ENCODE measurements around the gene TMEM145. TPM values are rescaled to one million over a fixed set of nuclear protein-coding genes. Genes with fewer than 3 reads are reported as not detected.
"Not testable (repeated sequence)": the region's sequence is repeated elsewhere in the genome, so short reads cannot be mapped to it uniquely, and the experiment has no call there.

The TMEM145 gene
- total RNA-seq, result 0.78 and 0.82 TPM in 2 replicates

GRCh38 chr19:42313096-42313839 lies at the start of gene TMEM145:
TMEM145 (plus strand) TSS chr19:42313309; CDS start chr19:42313377, 68 bp downstream.
- H3K9me3 Mint-ChIP-seq, result no peaks in the 10 kb centered on the region
- intact Hi-C loops (cut with micrococcal nuclease), result no loop called here

GRCh38 chr19:42266105-42266504 lies 47.0 kb upstream of the TMEM145 start:
- intact Hi-C loops (cut with micrococcal nuclease); H3K27me3 Mint-ChIP-seq; H3K36me3 Mint-ChIP-seq (ENCODE audit: low read depth); H3K27ac Mint-ChIP-seq; DNase-seq; H3K9me3 Mint-ChIP-seq; H3K4me3 Mint-ChIP-seq: not testable (repeated sequence)
- peaks cover 24% of the 10 kb centered on the region for H3K4me1 Mint-ChIP-seq

More at GRCh38 chr19:42313096-42313839, at the start of gene TMEM145:
- DNase-seq, result peak; percentile 82
- H3K27ac Mint-ChIP-seq, result no peak within 1 kb of the TSS
- H3K4me1 Mint-ChIP-seq, result peaks cover 18% of the 10 kb centered on the region
- H3K27me3 Mint-ChIP-seq, result peaks cover 42% of the 10 kb centered on the region
- no peaks in the 10 kb centered on the region for H3K36me3 Mint-ChIP-seq (ENCODE audit: low read depth)
- H3K4me3 Mint-ChIP-seq, result peak within 1 kb of the TSS; percentile 81

GRCh38 chr19:42266928-42267603 lies 46.0 kb upstream of the TMEM145 start:
- H3K9me3 Mint-ChIP-seq; intact Hi-C loops (cut with micrococcal nuclease); H3K4me3 Mint-ChIP-seq; H3K27ac Mint-ChIP-seq; DNase-seq; H3K27me3 Mint-ChIP-seq; H3K36me3 Mint-ChIP-seq (ENCODE audit: low read depth): not testable (repeated sequence)
- H3K4me1 Mint-ChIP-seq, result peaks cover 30% of the 10 kb centered on the region

- intact Hi-C loops (cut with micrococcal nuclease), result loop anchor here (1.0 kb wide), 3 partner anchors 12 to 50 kb away; partner anchors contain the start of genes DEDD2, ERF and GSK3A
- Mint-ChIP-seq H3K27ac (no peak overlapping the region), H3K9me3 (no peaks in the 10 kb centered on the region), H3K27me3 (no peaks in the 10 kb centered on the region), H3K4me1 (peaks cover 30% of the 10 kb centered on the region), H3K36me3 (ENCODE audit: low read depth) (peaks cover 5% of the 10 kb centered on the region), H3K4me3 (no peak overlapping the region)
- no peak for DNase-seq
Measured at GRCh38 chr19:42267644-42268141, 45.4 kb upstream of the TMEM145 start.

- Mint-ChIP-seq H3K4me3 (no peak overlapping the region), H3K27me3 (no peaks in the 10 kb centered on the region), H3K4me1 (peaks cover 30% of the 10 kb centered on the region), H3K9me3 (no peaks in the 10 kb centered on the region), H3K27ac (no peak overlapping the region), H3K36me3 (ENCODE audit: low read depth) (peaks cover 6% of the 10 kb centered on the region)
- peak; percentile 100 for DNase-seq
- intact Hi-C loops (cut with micrococcal nuclease), result loop anchor here (1.0 kb wide), 3 partner anchors 13 to 51 kb away; partner anchors contain the start of genes DEDD2, ERF and GSK3A
Measured at GRCh38 chr19:42268142-42268703, 44.9 kb upstream of the TMEM145 start.

- Mint-ChIP-seq H3K9me3 (no peaks in the 10 kb centered on the region), H3K27ac (peak within 1 kb of the TSS; percentile 99)
Measured at GRCh38 chr19:42268704-42269477, 44.2 kb upstream of the TMEM145 start, which contains the start of gene CIC. CIC (plus strand) TSS chr19:42269252; CDS start chr19:42271784, 2,532 bp downstream.

GRCh38 chr19:42269478-42270345 lies 43.4 kb upstream of the TMEM145 start:
- no peak overlapping the region for H3K4me3 Mint-ChIP-seq

More at GRCh38 chr19:42268704-42269477, 44.2 kb upstream of the TMEM145 start, which contains the start of gene CIC:
- no peak within 1 kb of the TSS for H3K4me3 Mint-ChIP-seq
- peak; percentile 100 for DNase-seq
- H3K36me3 Mint-ChIP-seq (ENCODE audit: low read depth), result peaks cover 13% of the 10 kb centered on the region
- no peaks in the 10 kb centered on the region for H3K27me3 Mint-ChIP-seq
- peaks cover 30% of the 10 kb centered on the region for H3K4me1 Mint-ChIP-seq
- intact Hi-C loops (cut with micrococcal nuclease), result loop anchor here (1.0 kb wide), 3 partner anchors 14 to 52 kb away; partner anchors contain the start of genes DEDD2, ERF and GSK3A

GRCh38 chr19:42270346-42271044 lies 42.6 kb upstream of the TMEM145 start:
- H3K36me3 Mint-ChIP-seq (ENCODE audit: low read depth), result peaks cover 25% of the 10 kb centered on the region
- H3K9me3 Mint-ChIP-seq, result no peaks in the 10 kb centered on the region
- peak overlapping the region; percentile 99 for H3K27ac Mint-ChIP-seq
- no peaks in the 10 kb centered on the region for H3K27me3 Mint-ChIP-seq
- H3K4me1 Mint-ChIP-seq, result peaks cover 39% of the 10 kb centered on the region
- intact Hi-C loops (cut with micrococcal nuclease), result loop anchor here (1.0 kb wide), 1 partner anchor 10 kb away; no protein-coding TSS in a partner anchor
- DNase-seq, result peak; percentile 90
- no peak overlapping the region for H3K4me3 Mint-ChIP-seq

More at GRCh38 chr19:42269478-42270345, 43.4 kb upstream of the TMEM145 start:
- Mint-ChIP-seq H3K27ac (peak overlapping the region; percentile 99), H3K36me3 (ENCODE audit: low read depth) (peaks cover 19% of the 10 kb centered on the region), H3K4me1 (peaks cover 32% of the 10 kb centered on the region), H3K9me3 (no peaks in the 10 kb centered on the region), H3K27me3 (no peaks in the 10 kb centered on the region)
- DNase-seq, result peak; percentile 74
- intact Hi-C loops (cut with micrococcal nuclease), result loop anchor here (1.0 kb wide), 1 partner anchor 11 kb away; no protein-coding TSS in a partner anchor

GRCh38 chr19:42271045-42271419 lies 42.1 kb upstream of the TMEM145 start:
- Mint-ChIP-seq H3K27ac (peak overlapping the region; percentile 99), H3K36me3 (ENCODE audit: low read depth) (peaks cover 27% of the 10 kb centered on the region), H3K4me1 (peaks cover 43% of the 10 kb centered on the region), H3K27me3 (no peaks in the 10 kb centered on the region), H3K4me3 (no peak overlapping the region), H3K9me3 (no peaks in the 10 kb centered on the region)
- intact Hi-C loops (cut with micrococcal nuclease), result no loop called here
- DNase-seq, result no peak

- H3K4me3 Mint-ChIP-seq, result no peak overlapping the region
- H3K9me3 Mint-ChIP-seq, result no peaks in the 10 kb centered on the region
- H3K36me3 Mint-ChIP-seq (ENCODE audit: low read depth), result peaks cover 31% of the 10 kb centered on the region
- intact Hi-C loops (cut with micrococcal nuclease), result no loop called here
- peak overlapping the region; percentile 99 for H3K27ac Mint-ChIP-seq
- H3K27me3 Mint-ChIP-seq, result no peaks in the 10 kb centered on the region
- peaks cover 50% of the 10 kb centered on the region for H3K4me1 Mint-ChIP-seq
- no peak for DNase-seq
Measured at GRCh38 chr19:42271861-42272534, 41.1 kb upstream of the TMEM145 start.

- no peak overlapping the region for H3K27ac Mint-ChIP-seq
- no peaks in the 10 kb centered on the region for H3K9me3 Mint-ChIP-seq
- H3K27me3 Mint-ChIP-seq, result no peaks in the 10 kb centered on the region
- no peak overlapping the region for H3K4me3 Mint-ChIP-seq
- intact Hi-C loops (cut with micrococcal nuclease), result no loop called here
- H3K36me3 Mint-ChIP-seq (ENCODE audit: low read depth), result peaks cover 33% of the 10 kb centered on the region
- DNase-seq, result no peak
- peaks cover 49% of the 10 kb centered on the region for H3K4me1 Mint-ChIP-seq
Measured at GRCh38 chr19:42272535-42272897, 40.6 kb upstream of the TMEM145 start.
